ENCODE measurements around the gene OR11H1.
"Not testable (repeated sequence)": the region's sequence is repeated elsewhere in the genome, so short reads cannot be mapped to it uniquely, and the experiment has no call there.

Gene OR11H1

GRCh38 chr22:15527892-15528291 lies at the start of gene OR11H1:
Gene OR11H1, plus strand, starts transcription at chr22:15528192. Its CDS starts 0 bp downstream, at chr22:15528192.
- H3K36me3 Mint-ChIP-seq; H3K4me1 Mint-ChIP-seq; H3K9me3 Mint-ChIP-seq; H3K4me3 Mint-ChIP-seq; ATAC-seq; H3K27ac Mint-ChIP-seq; DNase-seq (ENCODE audit: low spot score in 2 of 2): not testable (repeated sequence)

GRCh38 chr22:15509967-15510366 lies 18.0 kb upstream of the OR11H1 start:
- H3K4me3 Mint-ChIP-seq; DNase-seq (ENCODE audit: low spot score in 2 of 2); ATAC-seq; H3K36me3 Mint-ChIP-seq; H3K9me3 Mint-ChIP-seq; H3K4me1 Mint-ChIP-seq; H3K27ac Mint-ChIP-seq: not testable (repeated sequence)

GRCh38 chr22:15515896-15516295 lies 12.1 kb upstream of the OR11H1 start:
- H3K4me3 Mint-ChIP-seq; ATAC-seq; H3K4me1 Mint-ChIP-seq; H3K36me3 Mint-ChIP-seq; DNase-seq (ENCODE audit: low spot score in 2 of 2); H3K27ac Mint-ChIP-seq; H3K9me3 Mint-ChIP-seq: not testable (repeated sequence)

- not testable (repeated sequence) for H3K27ac Mint-ChIP-seq, H3K9me3 Mint-ChIP-seq, H3K36me3 Mint-ChIP-seq
Observed at GRCh38 chr22:15553767-15554166, 25.8 kb downstream of the OR11H1 start.

GRCh38 chr22:15563461-15563860 lies 35.5 kb downstream of the OR11H1 start:
- not testable (repeated sequence) for H3K27ac Mint-ChIP-seq; H3K4me1 Mint-ChIP-seq; H3K4me3 Mint-ChIP-seq; H3K9me3 Mint-ChIP-seq; H3K36me3 Mint-ChIP-seq; DNase-seq (ENCODE audit: low spot score in 2 of 2)
- peak; percentile 34 for ATAC-seq

More at GRCh38 chr22:15553767-15554166, 25.8 kb downstream of the OR11H1 start:
- DNase-seq (ENCODE audit: low spot score in 2 of 2); H3K4me3 Mint-ChIP-seq; H3K4me1 Mint-ChIP-seq: not testable (repeated sequence)
- ATAC-seq: peak; percentile 65

GRCh38 chr22:15565063-15565462 lies 37.1 kb downstream of the OR11H1 start:
- not testable (repeated sequence) for H3K4me3 Mint-ChIP-seq; H3K27ac Mint-ChIP-seq; ATAC-seq; H3K36me3 Mint-ChIP-seq; H3K4me1 Mint-ChIP-seq; DNase-seq (ENCODE audit: low spot score in 2 of 2); H3K9me3 Mint-ChIP-seq
